Body of pancreas (tissue), 4 donors: ENCODE results near the gene ABCC5.

Experiments
- POLR2A ChIP-seq, 3 donors: fragments of 450-650 bp; IDR thresholded peaks; one replicate each; pipeline ENCODE4 v1.6.1; 2016; ENCODE audit warnings: antibody characterized with exemption in 3 of 3, mild to moderate bottlenecking in 2 of 3
- TF ChIP-seq, protein P1 (sequence below), 7 experiments: fragments of 450-650 bp in 4 of 7; fragments of 200-600 bp in 3 of 7; sonication (generic) in 3 of 7; IDR thresholded peaks; one replicate each; pipeline ENCODE4 v1.5.1; 2016 to 2019; ENCODE audit warnings: antibody characterized with exemption in 7 of 7

DNA sequence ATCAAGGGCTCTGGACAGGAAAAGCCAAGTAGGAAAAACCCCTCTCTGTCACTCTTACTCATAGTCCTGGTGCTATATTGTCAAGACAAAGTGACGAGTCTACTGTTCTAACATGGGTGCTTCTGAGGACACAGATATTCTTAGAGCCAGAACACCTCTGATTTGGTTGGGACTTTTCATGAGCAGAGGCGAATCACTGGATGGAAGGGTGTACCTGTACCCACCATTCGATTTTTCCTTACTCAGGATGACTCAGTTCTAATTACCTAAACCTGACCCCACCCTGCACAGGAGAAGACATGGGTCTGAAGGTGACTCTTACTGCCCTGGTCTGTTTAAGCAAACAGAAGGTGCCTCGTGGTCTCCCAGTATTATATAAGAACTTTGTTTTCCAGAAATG lies 58.5 kb downstream of the ABCC5 start:
- TF ChIP-seq, protein P1, sequence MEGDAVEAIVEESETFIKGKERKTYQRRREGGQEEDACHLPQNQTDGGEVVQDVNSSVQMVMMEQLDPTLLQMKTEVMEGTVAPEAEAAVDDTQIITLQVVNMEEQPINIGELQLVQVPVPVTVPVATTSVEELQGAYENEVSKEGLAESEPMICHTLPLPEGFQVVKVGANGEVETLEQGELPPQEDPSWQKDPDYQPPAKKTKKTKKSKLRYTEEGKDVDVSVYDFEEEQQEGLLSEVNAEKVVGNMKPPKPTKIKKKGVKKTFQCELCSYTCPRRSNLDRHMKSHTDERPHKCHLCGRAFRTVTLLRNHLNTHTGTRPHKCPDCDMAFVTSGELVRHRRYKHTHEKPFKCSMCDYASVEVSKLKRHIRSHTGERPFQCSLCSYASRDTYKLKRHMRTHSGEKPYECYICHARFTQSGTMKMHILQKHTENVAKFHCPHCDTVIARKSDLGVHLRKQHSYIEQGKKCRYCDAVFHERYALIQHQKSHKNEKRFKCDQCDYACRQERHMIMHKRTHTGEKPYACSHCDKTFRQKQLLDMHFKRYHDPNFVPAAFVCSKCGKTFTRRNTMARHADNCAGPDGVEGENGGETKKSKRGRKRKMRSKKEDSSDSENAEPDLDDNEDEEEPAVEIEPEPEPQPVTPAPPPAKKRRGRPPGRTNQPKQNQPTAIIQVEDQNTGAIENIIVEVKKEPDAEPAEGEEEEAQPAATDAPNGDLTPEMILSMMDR (IDR thresholded peaks at IDR 0.05), result no peak
- no peak for TF ChIP-seq POLR2A (IDR thresholded peaks at IDR 0.05)
